IMR-90 (cell line): ENCODE data around the gene TSGA10. TPM values are rescaled to one million over a fixed set of nuclear protein-coding genes. Genes with fewer than 3 reads are reported as not detected.

ENCODE experiments used
- ATAC-seq: fragments of 200-7000 bp; cut with Tn5 transposase; 2 replicates; pipeline ENCODE4 v1.9.1; 2020; ENCODE audit warnings: low read depth, mild to moderate bottlenecking, moderate library complexity
- BruUV-seq: library from RNA; stranded (reverse); fragments of 400-500 nt; replicated peaks from 2 replicates; lab custom pipeline; 2021; lab: Mats Ljungman, UMichigan
- CTCF ChIA-PET: fragments of 300-600 bp; formaldehyde crosslinking; extraction: SDS; loops from one replicate; lab custom pipeline; 2021; ENCODE audit warnings: antibody characterized with exemption; lab: Yijun Ruan, JAX
- POLR2A ChIA-PET: fragments of 300-600 bp; sonication (Branson Sonifier 250); formaldehyde crosslinking; loops from one replicate; lab custom pipeline; 2022; ENCODE audit warnings: antibody characterized with exemption; ENCODE audit not compliant: unreplicated experiment; lab: Charles Lee
- DNase-seq: peaks from one replicate; pipeline ENCODE4 v3.0.0; 2013
- H2AFZ ChIP-seq: replicated peaks from 2 replicates; pipeline ENCODE3; 2013; ENCODE audit warnings: low read length, mild to moderate bottlenecking; ENCODE audit not compliant: poor library complexity
- H2AK5ac ChIP-seq: 2 replicates; pipeline ENCODE4 v1.6.1; 2013; ENCODE audit warnings: low read depth, low read length, inconsistent platforms
- H2AK9ac ChIP-seq: replicated peaks from 2 replicates; pipeline ENCODE3; 2013; ENCODE audit warnings: mild to moderate bottlenecking, low read depth, low read length, moderate library complexity; ENCODE audit not compliant: poor library complexity
- H2BK120ac ChIP-seq: 2 replicates; pipeline ENCODE4 v1.6.1; 2013; ENCODE audit warnings: low read depth, low read length, inconsistent platforms
- H2BK15ac ChIP-seq: 3 replicates; pipeline ENCODE4 v1.6.1; 2013; ENCODE audit warnings: low read depth, low read length, inconsistent platforms
- H2BK20ac ChIP-seq: 2 replicates; pipeline ENCODE4 v1.6.1; 2013; ENCODE audit warnings: low read depth, mild to moderate bottlenecking, inconsistent platforms, low read length, moderate library complexity
- H2BK5ac ChIP-seq: 2 replicates; pipeline ENCODE4 v1.6.1; 2013; ENCODE audit warnings: mild to moderate bottlenecking, low read depth, low read length, inconsistent platforms; ENCODE audit not compliant: poor library complexity, severe bottlenecking
- H3K14ac ChIP-seq: replicated peaks from 2 replicates; pipeline ENCODE4 v1.6.1; 2013; ENCODE audit warnings: low read depth, low read length, inconsistent platforms
- H3K18ac ChIP-seq: 2 replicates; pipeline ENCODE4 v1.6.1; 2013; ENCODE audit warnings: low read depth, low read length, control low read depth
- H3K23ac ChIP-seq: 2 replicates; pipeline ENCODE4 v1.6.1; 2013; ENCODE audit warnings: low read depth, low read length, inconsistent platforms
- H3K27ac ChIP-seq: 2 replicates; pipeline ENCODE4 v1.5.1; 2013; ENCODE audit warnings: mild to moderate bottlenecking, control low read depth, low read length; ENCODE audit not compliant: insufficient read depth
- H3K27me3 ChIP-seq: 2 replicates; pipeline ENCODE4 v1.6.1; 2013; ENCODE audit warnings: low read length; ENCODE audit not compliant: control insufficient read depth, insufficient read depth
- H3K36me3 ChIP-seq: 2 replicates; pipeline ENCODE4 v1.6.1; 2013; ENCODE audit warnings: low read length, mixed read lengths; ENCODE audit not compliant: control insufficient read depth, insufficient read depth
- H3K4ac ChIP-seq: 2 replicates; pipeline ENCODE4 v1.6.1; 2013; ENCODE audit warnings: low read depth, low read length, inconsistent platforms
- H3K4me1 ChIP-seq: 2 replicates; pipeline ENCODE4 v1.6.1; 2013; ENCODE audit warnings: low read length, mixed read lengths; ENCODE audit not compliant: control insufficient read depth, insufficient read depth
- H3K4me2 ChIP-seq: 2 replicates; pipeline ENCODE4 v1.6.1; 2013; ENCODE audit warnings: low read depth, mild to moderate bottlenecking, control low read depth, low read length, moderate library complexity
- H3K4me3 ChIP-seq: 2 replicates; pipeline ENCODE4 v1.5.1; 2013; ENCODE audit warnings: low read depth, mild to moderate bottlenecking, control low read depth, low read length, moderate library complexity; ENCODE audit not compliant: insufficient read depth
- H3K56ac ChIP-seq: 2 replicates; pipeline ENCODE4 v1.6.1; 2013; ENCODE audit warnings: low read length, inconsistent platforms; ENCODE audit not compliant: insufficient read depth; ENCODE audit errors: extremely low read depth
- H3K79me1 ChIP-seq, 2 experiments: 2 replicates each; pipeline ENCODE4 v1.6.1; 2013; ENCODE audit warnings: low read length in 2 of 2, inconsistent platforms in 1 of 2, low read depth in 1 of 2
- H3K9ac ChIP-seq: 2 replicates; pipeline ENCODE4 v1.6.1; 2013; ENCODE audit warnings: low read depth, low read length, control low read depth
- H3K9me1 ChIP-seq: 2 replicates; pipeline ENCODE4 v1.6.1; 2013; ENCODE audit warnings: low read length, inconsistent platforms; ENCODE audit not compliant: insufficient read depth
- H3K9me3 ChIP-seq: 2 replicates; pipeline ENCODE4 v1.6.1; 2013; ENCODE audit warnings: low read length; ENCODE audit not compliant: control insufficient read depth, insufficient read depth
- H4K20me1 ChIP-seq: 2 replicates; pipeline ENCODE4 v1.6.1; 2013; ENCODE audit warnings: low read length, inconsistent platforms; ENCODE audit not compliant: insufficient read depth
- H4K5ac ChIP-seq: 2 replicates; pipeline ENCODE4 v1.6.1; 2013; ENCODE audit warnings: mild to moderate bottlenecking, low read depth, low read length, control low read depth
- H4K8ac ChIP-seq, 2 experiments: 2 replicates each; pipeline ENCODE4 v1.6.1; 2013; ENCODE audit warnings: low read depth in 2 of 2, low read length in 2 of 2, control low read depth in 1 of 2, inconsistent platforms in 1 of 2
- H4K91ac ChIP-seq: 2 replicates; pipeline ENCODE4 v1.6.1; 2013; ENCODE audit warnings: low read depth, low read length, inconsistent platforms; ENCODE audit not compliant: insufficient read depth
- BHLHE40 ChIP-seq: fragments of 150-350 bp; IDR thresholded peaks from 2 replicates; pipeline ENCODE4 v1.6.1; 2016; ENCODE audit warnings: mild to moderate bottlenecking, low read depth, low read length
- CEBPB ChIP-seq: IDR thresholded peaks from 2 replicates; pipeline ENCODE4 v1.6.1; 2012; ENCODE audit warnings: low read depth, low read length, improper control_type of control experiment
- CHD1 ChIP-seq: IDR thresholded peaks from 2 replicates; pipeline ENCODE4 v1.6.1; 2012; ENCODE audit warnings: low read depth, low read length, improper control_type of control experiment
- FOS ChIP-seq: fragments of 150-350 bp; IDR thresholded peaks from 2 replicates; pipeline ENCODE4 v1.6.1; 2016; ENCODE audit warnings: low read depth, low read length
- MAFK ChIP-seq: IDR thresholded peaks from 2 replicates; pipeline ENCODE4 v1.6.1; 2012; ENCODE audit warnings: low read depth, low read length, improper control_type of control experiment
- MAZ ChIP-seq: IDR thresholded peaks from 2 replicates; pipeline ENCODE4 v1.6.1; 2012; ENCODE audit warnings: low read depth, mild to moderate bottlenecking, low read length, improper control_type of control experiment, moderate library complexity, borderline replicate concordance
- MXI1 ChIP-seq: IDR thresholded peaks from 2 replicates; pipeline ENCODE4 v1.6.1; 2012; ENCODE audit warnings: low read depth, mild to moderate bottlenecking, low read length, moderate library complexity, borderline replicate concordance
- NFE2L2 ChIP-seq: fragments of 150-350 bp; IDR thresholded peaks from 2 replicates; pipeline ENCODE4 v1.6.1; 2016; ENCODE audit warnings: low read depth, mild to moderate bottlenecking, low read length
- POLR2A ChIP-seq: IDR thresholded peaks from 2 replicates; pipeline ENCODE4 v1.6.1; 2012; ENCODE audit warnings: mild to moderate bottlenecking, low read depth, low read length
- RAD21 ChIP-seq: IDR thresholded peaks from 2 replicates; pipeline ENCODE4 v1.6.1; 2012; ENCODE audit warnings: low read length, improper control_type of control experiment
- RCOR1 ChIP-seq: IDR thresholded peaks from 2 replicates; pipeline ENCODE4 v1.6.1; 2012; ENCODE audit warnings: mild to moderate bottlenecking, low read length, improper control_type of control experiment; ENCODE audit not compliant: insufficient replicate concordance
- RFX5 ChIP-seq: IDR thresholded peaks from 2 replicates; pipeline ENCODE4 v1.8.0; 2012; ENCODE audit warnings: low read depth, mild to moderate bottlenecking, low read length, moderate library complexity
- SMC3 ChIP-seq: fragments of 150-350 bp; IDR thresholded peaks from 2 replicates; pipeline ENCODE4 v1.6.1; 2016; ENCODE audit warnings: low read depth, mild to moderate bottlenecking, antibody characterized with exemption, low read length, moderate library complexity
- WGBS, 2 experiments: methylation state at CpG; one replicate each; pipeline versions ENCODE4 v1.1.5 to v1.1.7; 2013; ENCODE audit warnings: missing lambda C conversion rate in 2 of 2; ENCODE audit not compliant: insufficient read length in 1 of 2; ENCODE audit errors: extremely low coverage in 2 of 2; 5-methylcytosine and 5-hydroxymethylcytosine counted together
- dilution Hi-C: fragments of 300-500 bp; cut with HindIII; formaldehyde crosslinking; loops from one replicate; pipeline ENCODE4 v1.14.3; 2018; ENCODE audit warnings: low sequenced_read_pairs; ENCODE audit not compliant: unreplicated experiment
- in situ Hi-C: fragments of 300-500 bp; cut with MboI; formaldehyde crosslinking; loops from 3 replicates; pipeline ENCODE4 v1.14.3; 2019; ENCODE audit warnings: low sequenced_read_pairs, inconsistent platforms, mixed read lengths
- intact Hi-C: fragments of 100-400 bp; cut with micrococcal nuclease; formaldehyde crosslinking; loops from 2 replicates; pipeline ENCODE4 v1.10.0; 2022
- polyA plus RNA-seq, 3 experiments: library from polyadenylated mRNA; depleted of rRNA; stranded (reverse); fragments of >200 nt; gene quantifications; 2 replicates each; pipeline ENCODE4 v1.2.3, GENCODE V29; 2012; ENCODE audit warnings: low replicate concordance in 1 of 3
- total RNA-seq: library from RNA; depleted of rRNA; stranded (reverse); fragments of >200 nt; gene quantifications from 2 replicates; pipeline ENCODE4 v1.2.3, GENCODE V29; 2012
- TF ChIP-seq, protein P1 (sequence below): fragments of 150-350 bp; IDR thresholded peaks from 2 replicates; pipeline ENCODE4 v1.6.1; 2016; ENCODE audit warnings: low read depth, mild to moderate bottlenecking, low read length, moderate library complexity, borderline replicate concordance
- TF ChIP-seq, protein P2 (sequence below): conservative IDR thresholded peaks from 2 replicates; pipeline ENCODE4 v1.5.1; 2012; ENCODE audit warnings: mild to moderate bottlenecking, low read depth, low read length, improper control_type of control experiment
- TF ChIP-seq, protein P3 (sequence below): fragments of 150-350 bp; IDR thresholded peaks from 2 replicates; pipeline ENCODE4 v1.6.1; 2017; ENCODE audit warnings: mild to moderate bottlenecking, antibody characterized with exemption, low read length, low read depth

The TSGA10 gene
- total and polyA plus RNA-seq, 2 of the 4 experiments (the other 2 are of a cell fraction): 0.32 to 0.54 TPM

DNA sequence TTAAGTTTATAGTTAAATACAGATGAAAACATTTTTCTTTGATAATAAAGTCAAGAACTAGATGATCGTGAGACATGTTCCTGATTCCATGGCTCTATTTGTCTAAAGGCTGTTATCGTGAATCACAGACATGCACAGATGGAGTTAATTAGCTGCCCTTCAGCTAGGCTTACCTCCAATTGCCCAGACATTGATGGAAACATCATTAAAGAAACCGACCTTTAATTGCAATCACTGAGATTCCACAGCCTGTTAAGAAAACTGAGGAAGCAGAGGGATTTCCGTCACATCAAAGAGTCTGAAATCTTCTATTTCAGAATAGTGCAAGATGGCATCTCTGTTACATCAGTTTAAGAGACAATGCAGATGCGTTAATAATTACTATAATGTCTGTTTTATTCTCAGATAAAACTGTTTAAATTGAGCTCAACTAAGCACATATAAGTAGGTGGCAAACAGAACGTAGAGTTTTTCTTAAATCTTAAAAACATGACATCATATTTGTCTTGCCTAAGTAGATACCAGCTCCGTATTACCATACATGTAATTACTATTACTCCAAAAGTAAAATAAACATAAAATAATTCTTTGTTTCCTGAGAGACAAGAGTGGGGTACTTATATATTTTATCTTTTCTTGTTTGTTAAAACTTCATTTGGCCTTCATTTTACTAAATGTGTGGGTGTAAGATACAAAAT is 194.8 kb downstream of the TSGA10 start:
- Histone ChIP-seq H3K4ac (no peak overlapping the region), H2BK120ac (no peak overlapping the region), H2AK9ac (no peak overlapping the region), H3K9me1 (no peaks in the 10 kb centered on the region), H4K8ac (no peak overlapping the region), H2BK15ac (no peak overlapping the region), H3K23ac (no peak overlapping the region), H3K14ac (no peak overlapping the region), H3K18ac (no peak overlapping the region), H3K4me2 (no peak overlapping the region), H4K91ac (no peak overlapping the region), H4K5ac (no peak overlapping the region), H2AFZ (no peak overlapping the region), H3K4me1 (no peaks in the 10 kb centered on the region), H4K20me1 (no peaks in the 10 kb centered on the region), H2BK20ac (no peak overlapping the region), H3K79me1 (no peaks in the 10 kb centered on the region), H3K27me3 (peaks cover 3% of the 10 kb centered on the region; the same call in 1 of the 2 replicates), H3K4me3 (no peak overlapping the region), H3K9ac (no peak overlapping the region), H3K9me3 (no peaks in the 10 kb centered on the region), H2BK5ac (no peak overlapping the region), H3K56ac (no peak overlapping the region), H3K36me3 (no peaks in the 10 kb centered on the region), H3K27ac (no peak overlapping the region), H2AK5ac (no peak overlapping the region)
- in situ Hi-C loops (no loop called here), dilution Hi-C loops (no loop called here), intact Hi-C loops (no loop called here)
- WGBS, 2 experiments: no CpG with 5 or more reads among the region's 7 CpGs
- DNase-seq (no peak), ATAC-seq (no peak)
- BruUV-seq: no TSS peak
- no peak for TF ChIP-seq RAD21
- TF ChIP-seq RCOR1: no peak
- no peak for TF ChIP-seq MAZ
- no peak for TF ChIP-seq RFX5
- TF ChIP-seq SMC3: no peak
- no peak for TF ChIP-seq MXI1
- TF ChIP-seq NFE2L2: no peak
- TF ChIP-seq, protein P1, sequence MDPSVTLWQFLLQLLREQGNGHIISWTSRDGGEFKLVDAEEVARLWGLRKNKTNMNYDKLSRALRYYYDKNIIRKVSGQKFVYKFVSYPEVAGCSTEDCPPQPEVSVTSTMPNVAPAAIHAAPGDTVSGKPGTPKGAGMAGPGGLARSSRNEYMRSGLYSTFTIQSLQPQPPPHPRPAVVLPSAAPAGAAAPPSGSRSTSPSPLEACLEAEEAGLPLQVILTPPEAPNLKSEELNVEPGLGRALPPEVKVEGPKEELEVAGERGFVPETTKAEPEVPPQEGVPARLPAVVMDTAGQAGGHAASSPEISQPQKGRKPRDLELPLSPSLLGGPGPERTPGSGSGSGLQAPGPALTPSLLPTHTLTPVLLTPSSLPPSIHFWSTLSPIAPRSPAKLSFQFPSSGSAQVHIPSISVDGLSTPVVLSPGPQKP: no peak
- TF ChIP-seq, protein P2, sequence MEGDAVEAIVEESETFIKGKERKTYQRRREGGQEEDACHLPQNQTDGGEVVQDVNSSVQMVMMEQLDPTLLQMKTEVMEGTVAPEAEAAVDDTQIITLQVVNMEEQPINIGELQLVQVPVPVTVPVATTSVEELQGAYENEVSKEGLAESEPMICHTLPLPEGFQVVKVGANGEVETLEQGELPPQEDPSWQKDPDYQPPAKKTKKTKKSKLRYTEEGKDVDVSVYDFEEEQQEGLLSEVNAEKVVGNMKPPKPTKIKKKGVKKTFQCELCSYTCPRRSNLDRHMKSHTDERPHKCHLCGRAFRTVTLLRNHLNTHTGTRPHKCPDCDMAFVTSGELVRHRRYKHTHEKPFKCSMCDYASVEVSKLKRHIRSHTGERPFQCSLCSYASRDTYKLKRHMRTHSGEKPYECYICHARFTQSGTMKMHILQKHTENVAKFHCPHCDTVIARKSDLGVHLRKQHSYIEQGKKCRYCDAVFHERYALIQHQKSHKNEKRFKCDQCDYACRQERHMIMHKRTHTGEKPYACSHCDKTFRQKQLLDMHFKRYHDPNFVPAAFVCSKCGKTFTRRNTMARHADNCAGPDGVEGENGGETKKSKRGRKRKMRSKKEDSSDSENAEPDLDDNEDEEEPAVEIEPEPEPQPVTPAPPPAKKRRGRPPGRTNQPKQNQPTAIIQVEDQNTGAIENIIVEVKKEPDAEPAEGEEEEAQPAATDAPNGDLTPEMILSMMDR: no peak
- no peak for TF ChIP-seq FOS
- TF ChIP-seq BHLHE40: no peak
- TF ChIP-seq, protein P3, sequence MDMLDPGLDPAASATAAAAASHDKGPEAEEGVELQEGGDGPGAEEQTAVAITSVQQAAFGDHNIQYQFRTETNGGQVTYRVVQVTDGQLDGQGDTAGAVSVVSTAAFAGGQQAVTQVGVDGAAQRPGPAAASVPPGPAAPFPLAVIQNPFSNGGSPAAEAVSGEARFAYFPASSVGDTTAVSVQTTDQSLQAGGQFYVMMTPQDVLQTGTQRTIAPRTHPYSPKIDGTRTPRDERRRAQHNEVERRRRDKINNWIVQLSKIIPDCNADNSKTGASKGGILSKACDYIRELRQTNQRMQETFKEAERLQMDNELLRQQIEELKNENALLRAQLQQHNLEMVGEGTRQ: no peak
- TF ChIP-seq MAFK: no peak
- TF ChIP-seq CHD1: no peak
- no peak for TF ChIP-seq CEBPB
- no peak for TF ChIP-seq POLR2A
- ChIA-PET CTCF (interaction anchor here (1.3 kb wide), 1 partner anchor 14 kb away, joined by 3 read pairs; no protein-coding TSS in a partner anchor), POLR2A (no interaction called here)
